Thymus (tissue), 11 donors: Measurements from ENCODE around the gene THRB. TPM values are rescaled to one million over a fixed set of nuclear protein-coding genes. Genes with fewer than 3 reads are reported as not detected.

Experiments
- DNase-seq, 9 donors: peaks; one replicate each; pipeline ENCODE4 v3.0.0-alpha.2; 2013; ENCODE audit warnings: low spot score in 9 of 9, low read depth in 6 of 9, missing footprints in 1 of 9
- H3K27ac ChIP-seq, 2 donors: one replicate each; pipeline ENCODE4 v1.5.1; 2013; ENCODE audit warnings: control low read depth in 1 of 2, low read depth in 1 of 2, low read length in 1 of 2, mild to moderate bottlenecking in 1 of 2, moderate library complexity in 1 of 2
- H3K27me3 ChIP-seq, 2 donors: one replicate each; pipeline ENCODE4 v1.5.1; 2013; ENCODE audit warnings: low read length in 1 of 2; ENCODE audit not compliant: control insufficient read depth in 2 of 2, insufficient read depth in 1 of 2
- H3K36me3 ChIP-seq, 2 donors: one replicate each; pipeline ENCODE4 v1.5.1; 2013; ENCODE audit warnings: low read length in 1 of 2, mild to moderate bottlenecking in 1 of 2, moderate library complexity in 1 of 2; ENCODE audit not compliant: control insufficient read depth in 2 of 2, insufficient read depth in 2 of 2
- H3K4me1 ChIP-seq, 2 donors: one replicate each; pipeline ENCODE4 v1.5.1; 2013; ENCODE audit warnings: low read length in 2 of 2; ENCODE audit not compliant: control insufficient read depth in 2 of 2, insufficient read depth in 2 of 2
- H3K4me3 ChIP-seq, 2 donors: one replicate each; pipeline ENCODE4 v1.5.1; 2013; ENCODE audit warnings: low read length in 2 of 2, control low read depth in 1 of 2, mild to moderate bottlenecking in 1 of 2
- H3K9me3 ChIP-seq, 2 donors: one replicate each; pipeline ENCODE4 v1.5.1; 2013; ENCODE audit warnings: low read length in 1 of 2, mild to moderate bottlenecking in 1 of 2; ENCODE audit not compliant: control insufficient read depth in 2 of 2, insufficient read depth in 1 of 2
- WGBS: extraction: QIAGEN DNeasy Blood & Tissue Kit; methylation state at CpG from one replicate; pipeline ENCODE4 v1.1.7; 2013; 5-methylcytosine and 5-hydroxymethylcytosine counted together
- polyA plus RNA-seq: library from polyadenylated mRNA; stranded (reverse); fragments of 200-250 nt; gene quantifications from one replicate; pipeline ENCODE4 v1.2.3, GENCODE V29; 2013
- total RNA-seq: library from RNA; stranded (reverse); fragments of 120-200 nt; gene quantifications from one replicate; pipeline ENCODE4 v1.2.4, GENCODE V29; 2013
- donor health status: healthy.

The THRB gene
- total and polyA plus RNA-seq, 2 donors: 2.2 to 3.5 TPM

GRCh38 chr3:24450160-24450907 lies 44.3 kb downstream of the THRB start:
- DNase-seq: no peak
- Histone ChIP-seq H3K36me3 (no peaks in the 10 kb centered on the region), H3K4me1 (no peaks in the 10 kb centered on the region), H3K4me3 (no peak overlapping the region), H3K27ac (no peak overlapping the region), H3K27me3 (no peaks in the 10 kb centered on the region), H3K9me3 (no peaks in the 10 kb centered on the region)
- 89% methylated on average over 5 of the region's 5 CpGs for WGBS

DNA sequence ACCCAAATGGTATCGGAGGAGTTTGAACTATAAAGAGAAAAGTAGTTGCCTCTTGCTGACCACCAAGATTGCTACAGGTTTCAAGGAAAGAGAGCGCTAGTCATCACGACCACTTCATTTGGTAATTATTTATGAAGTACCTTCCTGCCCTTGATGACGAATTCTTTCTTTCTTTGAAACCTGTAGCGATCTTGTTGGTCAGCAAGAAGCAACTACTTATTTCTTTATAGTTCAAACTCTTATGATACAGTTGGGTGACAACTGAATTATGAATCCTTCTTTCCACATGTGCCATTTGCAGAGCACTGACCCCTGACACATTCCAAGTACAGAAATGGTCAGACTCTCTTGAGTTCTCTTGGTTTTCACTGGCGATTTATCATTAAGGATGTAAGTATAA lies 46.8 kb downstream of the THRB start:
- H3K36me3 ChIP-seq: no peaks in the 10 kb centered on the region
- DNase-seq: no peak
- 96% methylated on average over 6 of the region's 6 CpGs for WGBS

GRCh38 chr3:24446032-24446431 lies 48.6 kb downstream of the THRB start:
- H3K4me3 ChIP-seq: no peak overlapping the region
- no peaks in the 10 kb centered on the region for H3K27me3 ChIP-seq
- H3K9me3 ChIP-seq: no peaks in the 10 kb centered on the region
- no peak for DNase-seq
- whole genome bisulfite sequencing: 94% methylated on average over 1 of the region's 1 CpG
- no peaks in the 10 kb centered on the region for H3K4me1 ChIP-seq
- no peak overlapping the region for H3K27ac ChIP-seq
- H3K36me3 ChIP-seq: no peaks in the 10 kb centered on the region

More for the DNA sequence above, 46.8 kb downstream of the THRB start:
- no peak overlapping the region for H3K27ac ChIP-seq
- no peaks in the 10 kb centered on the region for H3K27me3 ChIP-seq
- no peaks in the 10 kb centered on the region for H3K4me1 ChIP-seq
- no peaks in the 10 kb centered on the region for H3K9me3 ChIP-seq
- H3K4me3 ChIP-seq: no peak overlapping the region

DNA sequence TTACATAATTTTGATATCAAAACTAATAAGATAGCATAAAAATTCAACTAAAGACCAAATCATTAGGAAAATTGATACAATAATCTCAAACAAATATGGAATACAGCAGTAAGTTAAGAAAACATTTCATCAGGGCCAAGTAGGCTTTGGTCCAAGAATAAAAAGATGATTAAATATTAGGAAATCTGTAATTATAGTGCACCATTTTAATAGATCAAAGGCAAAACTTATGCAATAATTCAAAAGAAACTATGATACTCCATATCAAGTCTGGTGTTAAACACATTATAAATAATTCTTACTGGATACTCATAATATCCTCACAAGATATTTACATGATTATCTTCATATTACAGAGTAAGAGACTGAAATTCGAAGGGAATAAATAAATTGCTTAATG lies 51.2 kb downstream of the THRB start:
- Histone ChIP-seq H3K9me3 (no peaks in the 10 kb centered on the region), H3K36me3 (no peaks in the 10 kb centered on the region), H3K27ac (no peak overlapping the region), H3K27me3 (no peaks in the 10 kb centered on the region), H3K4me1 (no peaks in the 10 kb centered on the region), H3K4me3 (no peak overlapping the region)
- no peak for DNase-seq
- WGBS: 63% methylated on average over 1 of the region's 1 CpG

DNA sequence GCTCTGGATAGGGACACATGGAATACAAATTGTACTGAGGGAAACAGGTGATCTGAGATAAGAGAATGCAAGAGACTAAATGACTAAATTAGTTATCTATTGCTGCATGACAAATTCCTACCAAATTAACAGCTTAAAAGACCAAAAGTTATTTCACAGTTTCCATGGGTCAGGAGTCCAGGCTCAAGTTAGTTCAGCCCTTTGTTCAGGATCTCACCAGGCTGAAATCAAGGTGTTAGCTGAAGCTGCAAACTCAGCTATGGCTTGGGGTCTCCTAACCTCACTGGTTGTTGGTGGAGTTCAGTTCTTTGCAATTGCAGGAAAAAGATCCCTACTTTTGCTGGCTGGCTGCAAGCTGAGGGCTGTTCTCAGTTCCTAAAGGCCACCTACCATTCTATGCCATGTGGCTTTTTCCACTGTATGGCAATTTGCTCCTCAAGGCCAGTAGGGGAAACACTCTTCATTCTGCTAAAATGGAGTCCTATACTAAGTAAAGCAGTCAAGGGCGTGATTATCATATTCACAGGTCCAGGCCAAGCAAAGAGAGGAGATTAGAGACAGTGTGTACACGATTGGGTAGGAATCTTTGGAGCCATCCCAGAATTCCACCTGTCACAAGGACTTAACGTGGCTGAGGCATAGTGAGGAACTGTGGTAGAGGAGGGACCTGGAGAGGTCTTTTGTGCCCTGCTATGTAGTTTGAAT lies 53.7 kb downstream of the THRB start:
- Histone ChIP-seq H3K9me3 (no peaks in the 10 kb centered on the region), H3K4me1 (no peaks in the 10 kb centered on the region), H3K36me3 (no peaks in the 10 kb centered on the region), H3K4me3 (no peak overlapping the region), H3K27me3 (no peaks in the 10 kb centered on the region), H3K27ac (no peak overlapping the region)
- 92% methylated on average over 3 of the region's 3 CpGs for WGBS
- no peak for DNase-seq

- Histone ChIP-seq H3K4me1 (no peaks in the 10 kb centered on the region), H3K4me3 (no peak overlapping the region), H3K36me3 (no peaks in the 10 kb centered on the region), H3K9me3 (no peaks in the 10 kb centered on the region), H3K27ac (no peak overlapping the region), H3K27me3 (no peaks in the 10 kb centered on the region)
- DNase-seq: no peak
- 93% methylated on average over 4 of the region's 4 CpGs for WGBS
Measured at GRCh38 chr3:24439021-24439420, 55.6 kb downstream of the THRB start.

DNA sequence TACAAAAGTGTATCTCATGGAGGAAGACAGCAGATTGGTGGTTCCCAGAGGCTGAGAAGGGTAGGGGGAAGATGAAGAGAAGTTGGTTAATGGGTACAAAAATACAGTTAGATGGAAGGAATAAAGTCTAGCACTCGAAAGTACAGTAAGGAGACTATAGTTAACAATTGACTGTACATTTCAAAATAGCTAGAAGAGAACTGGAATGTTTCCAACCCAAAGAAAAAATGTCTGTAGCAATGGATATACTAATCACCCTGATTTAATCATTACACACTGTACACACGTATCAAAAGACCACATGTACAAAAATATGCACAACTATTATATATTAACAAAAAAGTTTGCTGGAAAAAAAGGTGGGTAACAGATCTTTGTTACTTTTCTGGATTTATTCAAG lies 57.3 kb downstream of the THRB start:
- Histone ChIP-seq H3K27me3 (no peaks in the 10 kb centered on the region), H3K4me3 (no peak overlapping the region), H3K36me3 (no peaks in the 10 kb centered on the region), H3K27ac (no peak overlapping the region), H3K9me3 (no peaks in the 10 kb centered on the region), H3K4me1 (no peaks in the 10 kb centered on the region)
- DNase-seq: no peak
- 91% methylated on average over 2 of the region's 2 CpGs for WGBS

DNA sequence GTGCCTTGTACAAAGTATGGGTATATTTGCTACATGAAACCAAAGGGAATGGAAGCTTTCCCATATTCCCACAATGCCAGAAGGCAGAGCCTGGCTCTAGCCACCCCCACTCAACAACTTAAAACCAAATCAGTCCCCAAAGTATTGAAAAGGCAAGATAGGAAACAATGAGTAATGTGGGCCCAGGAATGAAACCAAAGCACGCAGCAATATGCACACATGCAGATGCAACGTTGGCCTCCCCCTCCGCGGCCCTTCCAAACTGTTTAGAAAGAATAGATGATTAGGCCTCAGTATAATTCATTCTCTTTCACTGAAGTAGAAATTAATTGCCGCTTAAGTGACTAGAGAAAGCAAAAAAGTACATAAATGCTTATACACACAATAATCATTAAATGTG lies 59.1 kb downstream of the THRB start:
- no peak overlapping the region for H3K4me3 ChIP-seq
- H3K4me1 ChIP-seq: no peaks in the 10 kb centered on the region
- DNase-seq: no peak
- H3K36me3 ChIP-seq: no peaks in the 10 kb centered on the region
- WGBS: 97% methylated on average over 5 of the region's 5 CpGs
- H3K27ac ChIP-seq: no peak overlapping the region
- no peaks in the 10 kb centered on the region for H3K9me3 ChIP-seq
- no peaks in the 10 kb centered on the region for H3K27me3 ChIP-seq

DNA sequence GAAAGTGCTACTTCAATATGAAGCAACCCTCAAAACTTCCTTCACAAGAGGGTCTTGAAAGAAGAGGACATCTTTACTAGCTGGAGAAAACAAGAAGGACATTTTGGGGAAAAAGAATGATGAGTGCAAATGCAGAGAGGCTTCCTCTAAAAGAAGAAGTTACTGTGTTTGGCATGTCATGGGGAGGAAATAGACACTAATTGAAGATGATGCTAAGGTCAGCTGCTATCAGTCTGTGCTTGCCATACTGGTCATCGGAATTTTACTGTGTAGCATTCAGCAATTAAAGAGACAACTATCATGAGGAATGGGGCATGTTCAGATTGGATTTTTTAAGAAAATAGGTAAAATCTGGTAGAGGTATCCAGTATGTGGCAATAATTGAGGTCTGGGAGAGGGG lies 60.0 kb downstream of the THRB start:
- Histone ChIP-seq H3K4me3 (no peak overlapping the region), H3K36me3 (no peaks in the 10 kb centered on the region), H3K27ac (no peak overlapping the region), H3K27me3 (no peaks in the 10 kb centered on the region), H3K4me1 (no peaks in the 10 kb centered on the region), H3K9me3 (no peaks in the 10 kb centered on the region)
- whole genome bisulfite sequencing: 96% methylated on average over 1 of the region's 1 CpG
- DNase-seq: no peak
